MM.1S (cell line): ENCODE results near the gene CD276.

ENCODE experiments used
- DNase-seq: peaks from one replicate; pipeline ENCODE4 v3.0.0-alpha.2; 2015
- H2AFZ ChIP-seq: fragments of 300-600 bp; sonication (generic); 2 replicates; pipeline ENCODE4 v1.6.0; 2016; ENCODE audit warnings: antibody characterized with exemption, low read length
- H3F3A ChIP-seq: fragments of 300-600 bp; sonication (generic); 2 replicates; pipeline ENCODE4 v1.6.1; 2016; ENCODE audit warnings: mild to moderate bottlenecking, antibody characterized with exemption, low read length, moderate library complexity, mixed read lengths; ENCODE audit not compliant: insufficient read depth
- H3K27ac ChIP-seq: fragments of 300-600 bp; sonication (generic); 2 replicates; pipeline ENCODE4 v1.5.1; 2016; ENCODE audit warnings: mild to moderate bottlenecking, low read length
- H3K27me3 ChIP-seq: fragments of 300-600 bp; sonication (generic); replicated peaks from 2 replicates; pipeline ENCODE4 v1.6.0; 2016; ENCODE audit warnings: low read length; ENCODE audit not compliant: insufficient read depth
- H3K36me3 ChIP-seq: fragments of 300-600 bp; sonication (generic); replicated peaks from 2 replicates; pipeline ENCODE4 v1.6.1; 2016; ENCODE audit warnings: mild to moderate bottlenecking, low read length, mixed read lengths; ENCODE audit not compliant: insufficient read depth
- H3K4me1 ChIP-seq: fragments of 300-600 bp; sonication (generic); 2 replicates; pipeline ENCODE4 v1.6.1; 2016; ENCODE audit warnings: low read length, mixed read lengths
- H3K4me2 ChIP-seq: fragments of 300-600 bp; sonication (generic); 2 replicates; pipeline ENCODE4 v1.6.0; 2016; ENCODE audit warnings: low read depth, low read length
- H3K4me3 ChIP-seq: fragments of 300-600 bp; sonication (generic); 2 replicates; pipeline ENCODE4 v1.5.1; 2016; ENCODE audit warnings: low read length, mixed read lengths
- H3K79me2 ChIP-seq: fragments of 300-600 bp; sonication (generic); 2 replicates; pipeline ENCODE4 v1.6.1; 2016; ENCODE audit warnings: mixed run types, low read length, mixed read lengths
- H3K9ac ChIP-seq: fragments of 300-600 bp; sonication (generic); 2 replicates; pipeline ENCODE4 v1.6.1; 2016; ENCODE audit warnings: low read length, mixed read lengths
- H3K9me2 ChIP-seq: fragments of 300-600 bp; sonication (generic); replicated peaks from 2 replicates; pipeline ENCODE4 v1.6.1; 2016; ENCODE audit warnings: mild to moderate bottlenecking, low read length, mixed read lengths; ENCODE audit not compliant: insufficient read depth
- H3K9me3 ChIP-seq: fragments of 300-600 bp; sonication (generic); replicated peaks from 2 replicates; pipeline ENCODE4 v1.6.1; 2016; ENCODE audit warnings: mild to moderate bottlenecking, low read length, mixed read lengths; ENCODE audit not compliant: insufficient read depth
- H4K20me1 ChIP-seq: fragments of 300-600 bp; sonication (generic); 2 replicates; pipeline ENCODE4 v1.6.1; 2016; ENCODE audit warnings: mild to moderate bottlenecking, low read length, moderate library complexity, mixed read lengths; ENCODE audit not compliant: insufficient read depth
- EZH2 ChIP-seq: fragments of 300-600 bp; sonication (generic); optimal IDR thresholded peaks from 2 replicates; pipeline ENCODE3; 2017; ENCODE audit warnings: low read depth, mild to moderate bottlenecking, antibody characterized with exemption, low read length, mixed read lengths
- EZH2phosphoT487 ChIP-seq: fragments of 300-600 bp; sonication (generic); IDR thresholded peaks from 2 replicates; pipeline ENCODE4 v1.6.1; 2018; ENCODE audit warnings: antibody characterized with exemption, low read length
- TF ChIP-seq, protein P1 (sequence below): fragments of 300-600 bp; sonication (generic); IDR thresholded peaks from 2 replicates; pipeline ENCODE4 v1.5.1; 2016; ENCODE audit warnings: antibody characterized with exemption, low read length, mixed read lengths

The CD276 gene

DNA sequence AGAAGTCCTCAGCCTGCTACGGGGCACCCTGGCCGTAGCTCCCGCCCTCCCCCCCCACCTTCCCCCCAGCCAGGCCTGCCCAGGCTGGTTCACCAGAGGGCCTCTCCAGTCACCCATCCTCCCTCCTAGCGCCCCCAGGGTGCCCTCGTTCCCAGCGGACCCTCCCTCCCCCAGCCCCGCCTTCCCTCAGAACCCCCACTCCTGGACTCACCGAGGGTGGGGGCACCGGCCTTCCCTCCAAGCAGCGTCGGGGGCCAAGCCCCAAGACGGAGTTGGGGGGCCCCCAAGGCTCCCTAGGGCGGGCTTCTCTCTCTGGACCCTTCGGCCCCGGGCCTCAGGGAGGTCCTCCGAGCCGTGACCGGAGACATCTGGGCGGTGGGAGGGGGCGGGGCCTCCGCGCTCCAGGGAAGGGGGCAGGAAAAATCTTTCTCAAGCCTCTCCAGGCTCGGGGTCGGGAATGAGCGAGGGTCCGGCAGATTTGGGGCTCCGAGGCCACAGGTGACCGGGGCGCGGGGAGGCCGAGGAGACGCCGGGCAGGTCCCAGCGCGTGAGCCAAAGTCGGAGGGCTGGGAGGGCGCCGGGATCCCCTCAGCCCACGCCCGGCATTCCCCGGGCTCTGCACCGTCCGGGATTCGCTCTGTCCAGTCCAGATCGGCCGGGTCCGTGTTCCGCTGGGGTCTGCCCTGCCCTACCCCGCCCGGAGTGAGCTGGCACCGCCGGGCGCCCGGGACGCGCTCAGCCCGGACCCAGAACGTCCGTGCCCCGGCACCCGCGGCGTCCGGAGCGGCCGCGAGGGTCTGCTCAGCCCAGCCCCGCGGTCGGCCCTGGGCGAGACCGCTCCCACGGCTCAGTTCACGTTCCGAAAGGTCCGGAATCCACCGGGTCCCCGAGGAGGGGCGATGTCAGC is 68.0 kb downstream of the CD276 start:
- H3K4me1 ChIP-seq: no peaks in the 10 kb centered on the region
- no peaks in the 10 kb centered on the region for H3K36me3 ChIP-seq
- H3K4me2 ChIP-seq: no peak overlapping the region
- H3K27me3 ChIP-seq: peaks cover 83% of the 10 kb centered on the region
- no peaks in the 10 kb centered on the region for H3K9me3 ChIP-seq
- no peak overlapping the region for H3K27ac ChIP-seq
- no peaks in the 10 kb centered on the region for H3K79me2 ChIP-seq
- TF ChIP-seq EZH2phosphoT487 (no peak), EZH2 (peak; percentile 81)
- H4K20me1 ChIP-seq: no peaks in the 10 kb centered on the region
- DNase-seq: no peak
- H2AFZ ChIP-seq: no peak overlapping the region
- H3K9ac ChIP-seq: no peak overlapping the region
- H3K9me2 ChIP-seq: no peaks in the 10 kb centered on the region
- no peaks in the 10 kb centered on the region for H3F3A ChIP-seq
- no peak overlapping the region for H3K4me3 ChIP-seq

DNA sequence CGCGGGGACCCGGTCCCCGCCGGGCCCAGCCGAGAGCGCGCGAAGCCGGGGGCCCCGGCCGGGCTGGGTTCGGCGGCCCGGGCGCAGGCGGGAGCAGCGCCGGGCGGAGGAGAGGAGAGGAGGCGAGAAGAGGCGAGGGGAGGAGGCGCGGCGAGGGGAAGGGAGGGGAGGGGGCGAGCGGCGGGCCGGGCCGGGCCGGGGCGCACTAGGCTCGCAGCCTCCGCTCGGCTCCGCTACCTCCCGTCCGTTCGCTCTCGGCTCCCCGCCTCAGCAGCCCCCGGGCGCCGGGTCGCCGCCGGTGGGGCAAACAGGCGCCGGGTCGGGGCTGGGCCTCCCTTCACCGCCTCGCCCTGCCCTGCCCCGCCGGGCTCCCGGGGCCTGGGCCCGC is 68.6 kb downstream of the CD276 start:
- Histone ChIP-seq H3K4me2 (no peak overlapping the region), H3K36me3 (no peaks in the 10 kb centered on the region), H3K4me3 (no peak overlapping the region), H3F3A (no peaks in the 10 kb centered on the region), H3K9me3 (no peaks in the 10 kb centered on the region), H2AFZ (no peak overlapping the region), H3K9ac (no peak overlapping the region), H3K79me2 (no peaks in the 10 kb centered on the region), H3K9me2 (no peaks in the 10 kb centered on the region), H3K4me1 (no peaks in the 10 kb centered on the region), H3K27me3 (peaks cover 77% of the 10 kb centered on the region), H3K27ac (no peak overlapping the region), H4K20me1 (no peaks in the 10 kb centered on the region)
- no peak for TF ChIP-seq EZH2
- TF ChIP-seq, protein P1, sequence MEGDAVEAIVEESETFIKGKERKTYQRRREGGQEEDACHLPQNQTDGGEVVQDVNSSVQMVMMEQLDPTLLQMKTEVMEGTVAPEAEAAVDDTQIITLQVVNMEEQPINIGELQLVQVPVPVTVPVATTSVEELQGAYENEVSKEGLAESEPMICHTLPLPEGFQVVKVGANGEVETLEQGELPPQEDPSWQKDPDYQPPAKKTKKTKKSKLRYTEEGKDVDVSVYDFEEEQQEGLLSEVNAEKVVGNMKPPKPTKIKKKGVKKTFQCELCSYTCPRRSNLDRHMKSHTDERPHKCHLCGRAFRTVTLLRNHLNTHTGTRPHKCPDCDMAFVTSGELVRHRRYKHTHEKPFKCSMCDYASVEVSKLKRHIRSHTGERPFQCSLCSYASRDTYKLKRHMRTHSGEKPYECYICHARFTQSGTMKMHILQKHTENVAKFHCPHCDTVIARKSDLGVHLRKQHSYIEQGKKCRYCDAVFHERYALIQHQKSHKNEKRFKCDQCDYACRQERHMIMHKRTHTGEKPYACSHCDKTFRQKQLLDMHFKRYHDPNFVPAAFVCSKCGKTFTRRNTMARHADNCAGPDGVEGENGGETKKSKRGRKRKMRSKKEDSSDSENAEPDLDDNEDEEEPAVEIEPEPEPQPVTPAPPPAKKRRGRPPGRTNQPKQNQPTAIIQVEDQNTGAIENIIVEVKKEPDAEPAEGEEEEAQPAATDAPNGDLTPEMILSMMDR: no peak
- TF ChIP-seq EZH2phosphoT487: no peak
- no peak for DNase-seq

- Histone ChIP-seq H2AFZ (no peak within 1 kb of the TSS), H3K4me1 (no peaks in the 10 kb centered on the region), H3K4me2 (no peak within 1 kb of the TSS), H3K79me2 (no peaks in the 10 kb centered on the region), H3K4me3 (no peak within 1 kb of the TSS), H3K9ac (no peak within 1 kb of the TSS), H3K27me3 (peaks cover 77% of the 10 kb centered on the region), H3K36me3 (no peaks in the 10 kb centered on the region), H3F3A (no peaks in the 10 kb centered on the region), H4K20me1 (no peaks in the 10 kb centered on the region), H3K9me2 (no peaks in the 10 kb centered on the region), H3K27ac (no peak within 1 kb of the TSS), H3K9me3 (no peaks in the 10 kb centered on the region)
- DNase-seq: no peak
- TF ChIP-seq, protein P1: no peak
- no peak for TF ChIP-seq EZH2phosphoT487
- TF ChIP-seq EZH2: no peak
Observed at GRCh38 chr15:73753250-73754130, 69.3 kb downstream of the CD276 start, which contains the start of gene INSYN1. TSS of gene INSYN1 (minus strand) at chr15:73753351. CDS start at chr15:73751130, 2,221 bp downstream.
